Measurements from ENCODE around the gene SMIM38.
"Not testable (repeated sequence)": the region's sequence is repeated elsewhere in the genome, so short reads cannot be mapped to it uniquely, and the experiment has no call there.

SMIM38 gene

DNA sequence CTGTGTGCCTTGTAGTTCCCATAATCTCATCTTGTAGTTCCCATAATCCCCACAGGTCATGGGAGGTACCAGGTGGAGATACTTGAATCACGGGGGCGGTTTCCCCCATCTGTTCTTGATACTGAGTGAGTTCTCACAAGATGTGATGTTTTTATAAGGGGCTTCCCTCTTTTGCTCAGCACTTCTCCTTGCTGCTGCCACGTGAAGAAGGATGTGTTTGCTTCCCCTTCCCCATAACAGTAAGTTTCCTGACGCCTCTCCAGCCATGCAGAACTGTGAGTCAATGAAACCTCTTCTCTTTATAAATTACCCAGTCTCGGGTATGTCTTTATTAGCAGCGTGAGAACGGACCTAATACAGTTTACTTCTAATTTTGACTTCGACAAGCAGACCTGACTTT, 14.0 kb upstream of the SMIM38 start:
- DNase-seq, result no peak

- DNase-seq, result no peak
Observed at GRCh38 chr11:69142895-69143294, 12.8 kb upstream of the SMIM38 start.

- DNase-seq, result no peak
Observed at GRCh38 chr11:69144316-69145049, 11.3 kb upstream of the SMIM38 start.

DNA sequence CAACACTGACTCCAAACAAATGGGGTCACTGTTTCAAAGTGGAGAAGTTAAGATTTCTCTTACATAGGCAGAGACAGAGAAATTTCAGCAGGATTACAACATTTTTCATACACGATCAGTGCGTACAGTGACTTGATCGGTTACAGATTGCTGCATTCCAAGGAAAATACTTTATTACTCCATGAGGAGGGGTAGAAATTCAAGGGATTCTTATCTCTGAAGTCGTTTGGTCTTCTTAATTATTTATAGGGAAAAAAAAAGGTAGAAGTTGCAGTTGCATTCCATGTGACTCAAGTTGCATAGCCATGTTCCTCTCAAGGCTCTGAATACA, 10.7 kb upstream of the SMIM38 start:
- no peak for DNase-seq

- DNase-seq, result no peak
Observed at GRCh38 chr11:69148377-69148762, 7.4 kb upstream of the SMIM38 start.

DNA sequence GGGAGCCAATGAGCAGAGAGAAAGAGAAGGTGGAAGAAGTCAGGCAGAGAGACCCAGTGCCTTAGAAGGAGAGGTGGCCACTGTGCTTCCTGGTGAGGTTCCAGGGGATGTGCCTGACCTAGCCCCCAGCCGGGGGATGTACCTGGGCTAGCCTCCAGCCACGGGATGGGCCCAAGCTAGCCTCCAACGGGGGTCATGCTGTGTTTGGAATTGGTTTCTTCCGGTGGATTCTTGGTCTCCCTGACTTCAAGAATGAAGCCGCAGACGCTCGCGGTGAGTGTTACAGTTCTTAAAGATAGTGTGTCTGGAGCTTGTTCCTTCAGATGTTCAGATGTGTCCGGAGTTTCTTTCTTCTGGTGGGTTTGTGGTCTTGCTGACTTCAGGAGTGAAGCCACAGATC, 6.9 kb upstream of the SMIM38 start:
- no peak for DNase-seq

GRCh38 chr11:69149338-69150045, 6.2 kb upstream of the SMIM38 start:
- DNase-seq, result not testable (repeated sequence)

DNA sequence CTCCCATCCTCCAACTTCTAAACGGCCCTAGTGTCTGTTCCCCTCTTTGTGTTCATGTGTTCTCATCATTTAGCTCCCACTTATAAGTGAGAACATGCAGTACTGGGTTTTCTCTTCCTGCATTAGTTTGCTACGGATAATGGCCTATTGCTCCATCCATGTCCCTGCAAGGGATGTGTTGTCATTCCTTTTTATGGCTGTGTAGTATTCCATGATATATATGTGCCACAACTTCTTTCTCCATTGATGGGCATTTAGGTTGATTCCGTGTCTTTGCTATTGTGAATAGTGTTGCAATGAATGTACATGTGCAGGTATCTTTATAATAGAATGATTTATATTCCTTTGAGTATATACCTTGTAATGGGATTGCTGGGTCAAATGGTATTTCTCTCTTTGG, 5.6 kb upstream of the SMIM38 start:
- DNase-seq, result no peak

DNA sequence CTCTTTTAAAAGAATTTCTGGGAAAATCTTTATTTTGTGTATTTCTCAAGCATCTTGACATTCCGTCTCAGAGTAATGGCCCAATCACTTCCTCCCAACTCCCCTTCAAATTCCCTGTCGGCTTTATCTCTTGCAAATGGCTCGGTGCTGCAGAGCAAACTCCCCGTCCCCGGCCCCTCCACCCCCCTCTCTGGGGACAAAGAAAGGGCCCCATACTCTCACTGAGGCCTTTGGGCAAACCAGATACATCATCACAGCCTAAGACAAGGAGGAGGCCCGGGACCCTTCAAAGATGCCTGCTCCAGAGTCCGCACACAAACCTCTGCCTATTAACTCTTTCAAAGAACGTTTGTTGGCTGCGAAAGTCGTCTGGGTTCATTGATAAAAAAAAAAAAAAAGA, 3.9 kb upstream of the SMIM38 start:
- DNase-seq, result no peak

GRCh38 chr11:69152733-69153421, 2.9 kb upstream of the SMIM38 start:
- no peak for DNase-seq

- DNase-seq, result no peak
Observed at GRCh38 chr11:69153661-69154060, 2.1 kb upstream of the SMIM38 start.

GRCh38 chr11:69154211-69154913, 1.4 kb upstream of the SMIM38 start:
- no peak for DNase-seq

DNA sequence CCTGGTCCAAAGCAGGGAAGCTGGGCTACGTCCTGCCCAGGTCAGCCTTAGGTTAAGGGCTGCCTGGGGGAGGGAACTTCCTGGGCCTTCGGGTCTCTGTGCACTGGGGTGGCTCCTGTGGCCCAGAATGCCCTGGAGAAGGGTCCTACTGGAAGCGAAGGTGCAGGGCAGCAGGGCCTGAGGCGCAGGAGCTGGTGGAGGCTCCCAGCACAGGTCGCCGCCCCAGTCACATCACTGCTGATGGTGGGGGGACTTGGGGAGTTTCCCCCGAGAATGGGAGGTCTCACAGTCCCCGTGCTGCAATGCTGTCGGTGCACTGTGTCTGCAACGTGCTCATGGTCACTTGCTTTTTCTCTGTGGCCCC, 815 bp upstream of the SMIM38 start:
- DNase-seq, result no peak

- DNase-seq, result no peak
Observed at GRCh38 chr11:69156235-69156639, 502 bp downstream of the SMIM38 start.

DNA sequence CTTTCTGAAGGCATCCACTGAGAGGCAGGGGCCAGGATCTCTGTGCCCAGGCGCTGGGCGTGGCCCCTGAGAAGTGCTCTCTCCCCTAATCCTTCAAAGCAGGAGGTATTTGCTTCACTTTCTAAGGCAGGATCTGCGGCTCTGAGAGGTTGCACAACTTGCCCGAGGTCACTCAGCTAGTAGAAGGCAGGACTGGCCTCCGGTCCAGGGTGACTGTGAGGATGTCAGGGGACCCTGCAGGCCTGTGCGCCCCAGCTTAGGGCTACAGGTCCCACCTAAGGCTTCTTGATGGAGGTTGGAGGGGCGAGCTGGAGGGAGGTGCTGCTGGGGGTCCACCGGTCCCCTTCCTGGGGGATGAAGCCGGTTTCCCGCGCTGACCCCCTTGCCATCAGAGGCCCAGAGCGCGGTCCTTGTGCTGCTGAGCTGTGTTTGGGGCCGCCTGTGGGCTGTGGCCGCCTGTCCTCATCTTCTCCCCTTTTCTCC, 979 bp downstream of the SMIM38 start:
- no peak for DNase-seq

- no peak for DNase-seq
Observed at GRCh38 chr11:69157156-69157821, 1.6 kb downstream of the SMIM38 start.

DNA sequence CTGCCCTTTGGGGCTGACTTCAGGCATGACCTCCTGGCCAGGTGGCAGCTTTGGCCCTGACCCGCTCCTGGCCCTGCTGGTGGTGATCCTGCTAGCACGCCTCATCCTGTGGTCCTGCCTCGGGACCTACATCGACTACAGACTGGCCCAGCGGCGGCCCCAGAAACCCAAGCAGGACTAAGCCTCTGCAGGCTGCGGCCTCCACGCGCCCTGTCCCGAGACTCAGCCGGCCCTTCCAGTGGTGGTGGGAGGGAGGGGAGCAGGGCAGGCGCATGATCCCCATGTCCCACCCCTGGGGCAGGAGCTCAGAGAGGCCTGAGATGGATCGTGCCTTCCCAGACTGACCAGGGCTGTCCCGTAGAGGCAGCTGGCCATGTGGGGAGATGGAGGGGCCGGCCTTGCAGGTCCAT, 2.1 kb downstream of the SMIM38 start:
- DNase-seq, result no peak

GRCh38 chr11:69158301-69159149, 2.8 kb downstream of the SMIM38 start:
- DNase-seq, result no peak

DNA sequence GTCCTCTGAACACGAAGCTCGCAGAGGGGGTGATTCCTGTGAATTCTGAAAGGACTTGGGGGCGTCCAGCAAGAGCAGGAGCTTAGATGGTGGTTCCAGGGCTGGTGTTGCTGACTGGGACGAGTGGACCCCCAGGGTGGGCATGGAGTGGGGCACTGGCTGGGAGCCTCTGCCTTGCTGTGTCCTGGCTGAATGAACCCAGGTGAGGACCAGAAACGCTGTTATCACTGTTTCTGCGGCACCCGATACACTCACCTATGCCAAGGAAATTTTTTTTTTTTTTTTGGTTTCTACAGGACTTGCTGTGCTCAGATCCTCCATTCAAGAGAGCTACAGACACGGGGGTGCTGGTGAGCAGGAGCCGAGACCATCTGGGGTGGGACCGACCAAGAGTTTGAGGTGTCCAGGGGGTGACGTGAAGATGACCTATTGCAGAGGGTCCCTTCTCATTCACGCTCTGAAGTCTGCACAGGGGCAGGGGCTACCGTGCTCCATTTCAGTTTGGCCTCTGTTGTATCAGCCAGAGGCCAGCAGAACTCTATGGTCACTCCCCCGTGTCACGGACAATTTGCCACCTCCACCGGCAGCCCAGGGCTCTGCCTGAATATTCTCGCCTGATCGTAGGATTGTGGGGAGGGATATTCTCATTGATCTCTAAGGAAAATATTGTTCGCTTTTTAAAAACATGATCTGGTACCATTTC, 3.6 kb downstream of the SMIM38 start:
- no peak for DNase-seq

- no peak for DNase-seq
Observed at GRCh38 chr11:69160296-69161116, 4.8 kb downstream of the SMIM38 start.

DNA sequence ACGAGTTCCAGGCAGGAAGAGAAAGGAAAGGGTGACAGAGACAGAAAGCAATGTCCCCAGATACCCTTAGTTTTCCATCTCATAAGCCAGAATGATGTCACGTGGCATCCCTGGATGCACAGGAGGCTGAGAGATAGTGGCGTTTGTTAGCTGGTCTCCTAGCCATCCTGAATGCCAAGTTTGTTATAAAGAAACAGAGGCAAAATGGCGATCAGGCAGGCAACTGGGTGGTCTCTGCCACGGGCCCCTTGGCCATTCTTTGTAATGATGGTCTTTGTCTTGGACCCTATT, 5.3 kb downstream of the SMIM38 start:
- DNase-seq, result no peak
